Activated CD4-positive, alpha-beta T cell treated with anti-CD3 and anti-CD28 coated beads, Interleukin-2, amount 10 ng/mL, durations not matched to agents 24 days and 14 days (primary cell): ENCODE measurements around the gene SLC31A1. TPM values are rescaled to one million over a fixed set of nuclear protein-coding genes. Genes with fewer than 3 reads are reported as not detected.
"Not testable (repeated sequence)": the region's sequence is repeated elsewhere in the genome, so short reads cannot be mapped to it uniquely, and the experiment has no call there.

Experiments used
- DNase-seq: peaks from one replicate; pipeline ENCODE4 v3.0.0; 2022
- H3K27ac Mint-ChIP-seq: one replicate; pipeline ENCODE4 v1.8.0; 2022; ENCODE audit warnings: mild to moderate bottlenecking, mixed read lengths
- H3K27me3 Mint-ChIP-seq: one replicate; pipeline ENCODE4 v1.8.0; 2022; ENCODE audit warnings: mixed read lengths
- H3K36me3 Mint-ChIP-seq: one replicate; pipeline ENCODE4 v1.8.0; 2022; ENCODE audit warnings: low read depth, mild to moderate bottlenecking, mixed read lengths
- H3K4me1 Mint-ChIP-seq: one replicate; pipeline ENCODE4 v1.8.0; 2021; ENCODE audit warnings: mixed read lengths
- H3K4me3 Mint-ChIP-seq: one replicate; pipeline ENCODE4 v1.8.0; 2022; ENCODE audit warnings: mild to moderate bottlenecking, moderate library complexity, mixed read lengths
- H3K9me3 Mint-ChIP-seq: one replicate; pipeline ENCODE4 v1.8.0; 2021; ENCODE audit warnings: mixed read lengths
- intact Hi-C: fragments of 100-400 bp; cut with micrococcal nuclease; formaldehyde crosslinking; loops from one replicate; pipeline ENCODE4 v1.15.1; 2023
- total RNA-seq: library from RNA; stranded (reverse); gene quantifications from 2 replicates; pipeline ENCODE4 v1.2.3, GENCODE V29; 2022

Gene SLC31A1
- total RNA-seq, 1 donor from 2014 or later = 20.0 TPM

- intact Hi-C loops = loop anchor here (10.0 kb wide), 1 partner anchor 743 kb away; the partner anchor contains the start of gene KIAA1958
These were observed 6.9 kb downstream of the SLC31A1 start for GRCh38 chr9:113228130-113228665.

GRCh38 chr9:113231701-113232100 lies 10.4 kb downstream of the SLC31A1 start:
- Mint-ChIP-seq H3K36me3 (no peaks in the 10 kb centered on the region), H3K4me3 (no peak overlapping the region), H3K4me1 (peaks cover 21% of the 10 kb centered on the region), H3K9me3 (no peaks in the 10 kb centered on the region), H3K27ac (no peak overlapping the region), H3K27me3 (no peaks in the 10 kb centered on the region)
- DNase-seq = no peak
- intact Hi-C loops = no loop called here

More at GRCh38 chr9:113228130-113228665, 6.9 kb downstream of the SLC31A1 start:
- Mint-ChIP-seq H3K4me1 (peaks cover 28% of the 10 kb centered on the region), H3K9me3 (no peaks in the 10 kb centered on the region), H3K27me3 (no peaks in the 10 kb centered on the region), H3K36me3 (peaks cover 6% of the 10 kb centered on the region), H3K4me3 (no peak overlapping the region), H3K27ac (no peak overlapping the region)
- peak; percentile 58 for DNase-seq

GRCh38 chr9:113235701-113236255 lies 14.4 kb downstream of the SLC31A1 start:
- H3K27ac Mint-ChIP-seq, H3K4me3 Mint-ChIP-seq, intact Hi-C loops, H3K36me3 Mint-ChIP-seq, H3K9me3 Mint-ChIP-seq, DNase-seq, H3K27me3 Mint-ChIP-seq: not testable (repeated sequence)
- H3K4me1 Mint-ChIP-seq = peaks cover 19% of the 10 kb centered on the region

- peaks cover 2% of the 10 kb centered on the region for H3K36me3 Mint-ChIP-seq
- no peak overlapping the region for H3K4me3 Mint-ChIP-seq
- intact Hi-C loops = no loop called here
- H3K4me1 Mint-ChIP-seq = peaks cover 18% of the 10 kb centered on the region
- DNase-seq = no peak
- no peak overlapping the region for H3K27ac Mint-ChIP-seq
- H3K9me3 Mint-ChIP-seq = no peaks in the 10 kb centered on the region
- H3K27me3 Mint-ChIP-seq = no peaks in the 10 kb centered on the region
These were observed 15.7 kb downstream of the SLC31A1 start for GRCh38 chr9:113237026-113237425.

GRCh38 chr9:113238202-113238858 lies 17.0 kb downstream of the SLC31A1 start:
- Mint-ChIP-seq H3K4me1 (peaks cover 9% of the 10 kb centered on the region), H3K27ac (no peak overlapping the region), H3K4me3 (no peak overlapping the region), H3K27me3 (no peaks in the 10 kb centered on the region), H3K9me3 (no peaks in the 10 kb centered on the region), H3K36me3 (peaks cover 2% of the 10 kb centered on the region)
- intact Hi-C loops = no loop called here
- no peak for DNase-seq

GRCh38 chr9:113238859-113239232 lies 17.5 kb downstream of the SLC31A1 start:
- Mint-ChIP-seq H3K27me3 (no peaks in the 10 kb centered on the region), H3K9me3 (no peaks in the 10 kb centered on the region), H3K4me3 (no peak overlapping the region), H3K36me3 (peaks cover 2% of the 10 kb centered on the region), H3K27ac (no peak overlapping the region), H3K4me1 (peaks cover 8% of the 10 kb centered on the region)
- no peak for DNase-seq
- intact Hi-C loops = no loop called here

- Mint-ChIP-seq H3K4me3 (no peak overlapping the region), H3K4me1 (peaks cover 9% of the 10 kb centered on the region), H3K9me3 (no peaks in the 10 kb centered on the region), H3K27me3 (no peaks in the 10 kb centered on the region), H3K27ac (no peak overlapping the region), H3K36me3 (peaks cover 2% of the 10 kb centered on the region)
- intact Hi-C loops = no loop called here
- no peak for DNase-seq
These were observed 19.8 kb downstream of the SLC31A1 start for GRCh38 chr9:113241161-113241560.

- Mint-ChIP-seq H3K27ac (no peak overlapping the region), H3K4me1 (peaks cover 3% of the 10 kb centered on the region), H3K27me3 (no peaks in the 10 kb centered on the region), H3K4me3 (no peak overlapping the region), H3K9me3 (peaks cover 5% of the 10 kb centered on the region), H3K36me3 (peaks cover 6% of the 10 kb centered on the region)
- no peak for DNase-seq
- intact Hi-C loops = no loop called here
These were observed 23.2 kb downstream of the SLC31A1 start for GRCh38 chr9:113244556-113244955.

GRCh38 chr9:113245894-113246293 lies 24.6 kb downstream of the SLC31A1 start:
- no peak overlapping the region for H3K27ac Mint-ChIP-seq
- no peaks in the 10 kb centered on the region for H3K27me3 Mint-ChIP-seq
- DNase-seq = no peak
- peaks cover 9% of the 10 kb centered on the region for H3K36me3 Mint-ChIP-seq
- intact Hi-C loops = no loop called here
- peaks cover 5% of the 10 kb centered on the region for H3K9me3 Mint-ChIP-seq
- no peak overlapping the region for H3K4me3 Mint-ChIP-seq
- peaks cover 3% of the 10 kb centered on the region for H3K4me1 Mint-ChIP-seq

- Mint-ChIP-seq H3K27me3 (no peaks in the 10 kb centered on the region), H3K9me3 (peaks cover 5% of the 10 kb centered on the region), H3K4me3 (no peak overlapping the region), H3K36me3 (peaks cover 9% of the 10 kb centered on the region), H3K4me1 (peaks cover 3% of the 10 kb centered on the region), H3K27ac (no peak overlapping the region)
- no peak for DNase-seq
- intact Hi-C loops = no loop called here
These were observed 25.6 kb downstream of the SLC31A1 start for GRCh38 chr9:113246928-113247327.

- Mint-ChIP-seq H3K4me3 (no peak overlapping the region), H3K36me3 (peaks cover 9% of the 10 kb centered on the region), H3K9me3 (peaks cover 5% of the 10 kb centered on the region), H3K27me3 (no peaks in the 10 kb centered on the region), H3K4me1 (peaks cover 3% of the 10 kb centered on the region), H3K27ac (no peak overlapping the region)
- DNase-seq = no peak
- intact Hi-C loops = no loop called here
These were observed 26.3 kb downstream of the SLC31A1 start for GRCh38 chr9:113247640-113248039.

GRCh38 chr9:113249661-113250060 lies 28.3 kb downstream of the SLC31A1 start:
- DNase-seq, H3K4me1 Mint-ChIP-seq, H3K4me3 Mint-ChIP-seq, H3K9me3 Mint-ChIP-seq, intact Hi-C loops, H3K36me3 Mint-ChIP-seq, H3K27me3 Mint-ChIP-seq, H3K27ac Mint-ChIP-seq: not testable (repeated sequence)

- Mint-ChIP-seq H3K4me1 (no peaks in the 10 kb centered on the region), H3K9me3 (peaks cover 5% of the 10 kb centered on the region), H3K4me3 (no peak overlapping the region), H3K36me3 (peaks cover 9% of the 10 kb centered on the region), H3K27ac (no peak overlapping the region), H3K27me3 (no peaks in the 10 kb centered on the region)
- DNase-seq = no peak
- intact Hi-C loops = no loop called here
These were observed 29.5 kb downstream of the SLC31A1 start for GRCh38 chr9:113250807-113251206.

- peaks cover 17% of the 10 kb centered on the region for H3K36me3 Mint-ChIP-seq
- H3K4me3 Mint-ChIP-seq = no peak overlapping the region
- no peaks in the 10 kb centered on the region for H3K27me3 Mint-ChIP-seq
- DNase-seq = no peak
- H3K9me3 Mint-ChIP-seq = no peaks in the 10 kb centered on the region
- intact Hi-C loops = no loop called here
- H3K4me1 Mint-ChIP-seq = no peaks in the 10 kb centered on the region
- no peak overlapping the region for H3K27ac Mint-ChIP-seq
These were observed 33.6 kb downstream of the SLC31A1 start for GRCh38 chr9:113254991-113255390.
